ENCODE results near the gene RNASEH2A.

GRCh38 chr19:12767150-12767549 is 39.2 kb upstream of the RNASEH2A start:
- TF ChIP-seq POLR2A (IDR thresholded peaks at IDR 0.05; ENCODE audit: low read depth, low read length) (no peak), TAF1 (IDR thresholded peaks at IDR 0.05; ENCODE audit: borderline replicate concordance, low read depth, low read length) (no peak), POLR2AphosphoS5 (IDR thresholded peaks at IDR 0.05; ENCODE audit: low read depth, low read length) (no peak)

All from GM12892 (cell line).